K562 (cell line): ENCODE results near the gene RNF44. TPM values are rescaled to one million over a fixed set of nuclear protein-coding genes. Genes with fewer than 3 reads are reported as not detected.
A peak's percentile ranks its signal among the peaks of the same experiment; 100 is the strongest.

ENCODE experiments used
- ARID3A ChIP-seq: IDR thresholded peaks from 2 replicates; pipeline ENCODE4 v1.6.1; 2012; ENCODE audit warnings: low read depth, low read length, improper control_type of control experiment, borderline replicate concordance
- ARID4B ChIP-seq: sonication (generic); formaldehyde crosslinking; IDR thresholded peaks from 2 replicates; pipeline ENCODE4 v1.8.0; 2022; ENCODE audit warnings: mild to moderate bottlenecking, missing genetic modification reagents
- CREB3 ChIP-seq: fragments of 450-650 bp; conservative IDR thresholded peaks from 2 replicates; pipeline ENCODE4 v1.6.1; 2016; ENCODE audit warnings: missing genetic modification characterization, low read depth, mild to moderate bottlenecking, missing compliant biosample characterization, moderate library complexity
- FIP1L1 ChIP-seq: fragments of 200-400 bp; formaldehyde crosslinking; IDR thresholded peaks from 2 replicates; pipeline ENCODE4 v1.6.1; 2018; ENCODE audit warnings: mild to moderate bottlenecking, low read depth, low read length; ENCODE audit not compliant: poor library complexity, severe bottlenecking
- GATAD2B ChIP-seq: fragments of 450-650 bp; IDR thresholded peaks from 2 replicates; pipeline ENCODE4 v1.6.1; 2017; ENCODE audit warnings: mild to moderate bottlenecking, borderline replicate concordance
- KDM2B ChIP-seq: fragments of 250-450 bp; sonication (Bioruptor Pico); IDR thresholded peaks from 2 replicates; pipeline ENCODE4 v1.8.0; 2021; ENCODE audit warnings: mild to moderate bottlenecking, moderate library complexity
- L3MBTL2 ChIP-seq: fragments of 450-650 bp; IDR thresholded peaks from 2 replicates; pipeline ENCODE4 v1.6.1; 2016; ENCODE audit warnings: mild to moderate bottlenecking, moderate library complexity
- MAZ ChIP-seq, 2 experiments: fragments of 450-650 bp in 1 of 2; sonication (generic) in 1 of 2; formaldehyde crosslinking; IDR thresholded peaks in 1 of 2; conservative IDR thresholded peaks in 1 of 2; 2 replicates each; pipeline versions ENCODE4 v1.4.0 to v1.5.0; 2020; ENCODE audit warnings: mild to moderate bottlenecking in 1 of 2, missing genetic modification reagents in 1 of 2
- NRF1 ChIP-seq, 2 experiments: fragments of 450-650 bp; IDR thresholded peaks in 1 of 2; conservative IDR thresholded peaks in 1 of 2; 2 replicates each; pipeline ENCODE4 v1.6.1; 2014; ENCODE audit warnings: mild to moderate bottlenecking in 2 of 2
- TGIF2 ChIP-seq: sonication (generic); formaldehyde crosslinking; IDR thresholded peaks from 2 replicates; pipeline ENCODE4 v1.8.1; 2022; ENCODE audit warnings: mild to moderate bottlenecking, missing genetic modification reagents, moderate library complexity
- YY1 ChIP-seq, 3 experiments: IDR thresholded peaks; 2 replicates each; pipeline ENCODE4 v1.6.1; 2011; ENCODE audit warnings: low read length in 2 of 3, mild to moderate bottlenecking in 2 of 3, moderate library complexity in 2 of 3, borderline replicate concordance in 1 of 3, control low read depth in 1 of 3, low read depth in 1 of 3; ENCODE audit not compliant: insufficient read depth in 3 of 3, insufficient replicate concordance in 2 of 3, control insufficient read depth in 1 of 3, insufficient read length in 1 of 3; ENCODE audit errors: extremely low read depth in 1 of 3
- ZNF282 ChIP-seq: sonication (generic); formaldehyde crosslinking; IDR thresholded peaks from 2 replicates; pipeline ENCODE4 v1.8.1; 2023; ENCODE audit warnings: missing genetic modification reagents
- ZNF668 ChIP-seq: fragments of 250-450 bp; sonication (Bioruptor Pico); IDR thresholded peaks from 2 replicates; pipeline ENCODE4 v1.8.0; 2022; ENCODE audit warnings: mild to moderate bottlenecking, inconsistent platforms
- polyA plus RNA-seq, 8 experiments: library from polyadenylated mRNA; depleted of rRNA in 4 of 8; stranded (reverse) in 5 of 8; unstranded in 3 of 8; fragments of >200 nt; fragmentation: Nextera tagmentation in 2 of 8; fragmentation: Illumina TruSeq in 1 of 8; extraction: Ambion mirVana in 2 of 8; extraction: Trizol in 1 of 8; gene quantifications; 2 replicates each; pipeline versions ENCODE4 v1.2.1 to v1.2.3, GENCODE V29; 2011 to 2014; ENCODE audit warnings: inconsistent platforms in 1 of 8, missing spikeins in 1 of 8
- total RNA-seq, 7 experiments: library from RNA; depleted of rRNA in 6 of 7; stranded (reverse); fragments of >200 nt in 6 of 7; fragmentation: Illumina TruSeq in 2 of 7; extraction: Trizol in 2 of 7; gene quantifications; 2 replicates each; pipeline versions ENCODE4 v1.2.1 to v1.2.3, GENCODE V29; 2011 to 2021; ENCODE audit warnings: low replicate concordance in 1 of 7
- TF ChIP-seq, protein P1 (sequence below), 2 experiments: IDR thresholded peaks in 1 of 2; conservative IDR thresholded peaks in 1 of 2; 2 replicates each; pipeline ENCODE4 v1.6.1; 2016; ENCODE audit warnings: low read depth in 2 of 2, mild to moderate bottlenecking in 1 of 2, missing compliant biosample characterization in 1 of 2, missing genetic modification characterization in 1 of 2, moderate library complexity in 1 of 2

Gene RNF44
- total and polyA plus RNA-seq, 9 of the 15 experiments (the other 6 are each of a cell fraction or from before 2014, with no cell fraction given) = 1.6 to 82.6 (median 7.4) TPM

DNA sequence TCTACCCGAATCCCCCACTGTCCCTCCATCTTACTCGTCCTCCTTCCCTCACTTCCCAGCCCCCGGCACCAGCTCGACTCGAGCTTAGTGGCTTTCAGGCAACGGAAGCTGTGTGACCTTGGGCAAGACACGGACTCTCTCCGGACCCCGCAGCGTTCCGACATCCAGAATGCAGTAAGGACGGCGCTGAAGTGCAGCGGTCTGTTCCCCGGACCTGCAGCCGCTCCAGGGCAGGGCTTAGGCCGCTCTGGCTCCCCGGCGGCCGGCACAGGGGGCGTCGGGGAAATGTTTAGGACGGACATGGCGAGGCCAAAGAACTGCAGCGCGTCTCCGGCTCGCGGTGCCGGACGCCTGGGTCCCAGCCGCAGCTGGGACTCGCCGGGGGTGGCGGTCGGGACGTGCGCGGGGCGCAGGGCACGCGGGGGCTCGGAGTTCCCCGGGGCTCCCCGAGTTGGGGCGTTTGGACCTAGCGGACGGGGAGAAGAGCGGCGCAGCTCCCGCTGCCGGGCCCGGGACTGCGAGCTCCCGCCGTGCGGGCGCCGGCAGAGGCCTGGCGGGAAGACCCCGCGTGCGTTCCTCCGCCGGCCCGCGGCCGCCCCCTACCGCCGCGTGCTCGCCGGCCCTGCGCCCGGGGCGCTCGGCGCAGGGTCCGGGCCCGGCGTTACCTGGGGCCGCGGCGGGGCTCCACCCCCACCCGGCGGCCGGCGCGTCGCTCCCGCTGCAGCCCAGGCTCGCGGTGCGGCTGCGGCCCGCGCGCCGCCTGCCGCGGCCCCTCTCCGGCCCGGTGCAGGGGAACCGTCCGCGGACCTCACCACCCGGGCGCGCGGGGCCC, 5.6 kb upstream of the RNF44 start (continued):
- TF ChIP-seq ARID4B (CRISPR knock-in tag) (peak; percentile 39), GATAD2B (0 out of 2 replicates have a peak, but pooled peaks have one; percentile 81), ZNF668 (CRISPR knock-in tag) (no peak), L3MBTL2 (0 out of 2 replicates have a peak, but pooled peaks have one; percentile 18), KDM2B (CRISPR knock-in tag) (peak; percentile 43; the same call in 1 of the 2 replicates), NRF1 (conservative IDR thresholded peaks at IDR 0.05 in 1 of 2, IDR thresholded peaks at IDR 0.05 in 1 of 2) (no peak), ZNF282 (CRISPR knock-in tag) (no peak), YY1 (IDR thresholded peaks at IDR 0.05; ENCODE audit: borderline replicate concordance in 1 of 3, control insufficient read depth in 1 of 3, extremely low read depth in 1 of 3, insufficient read depth in 3 of 3, insufficient read length in 1 of 3, insufficient replicate concordance in 2 of 3, low read depth in 1 of 3, low read length in 2 of 3) (peak in 1 of 3 experiments; percentile 17), TGIF2 (CRISPR knock-in tag) (no peak), MAZ (CRISPR knock-in tag; conservative IDR thresholded peaks at IDR 0.05 in 1 of 2, IDR thresholded peaks at IDR 0.05 in 1 of 2) (peak in 1 of 2 experiments; percentile 11; a peak in 2 of 4 replicates), ARID3A (no peak), FIP1L1 (peak; percentile 33), CREB3 (tag) (no peak)
- TF ChIP-seq, protein P1, sequence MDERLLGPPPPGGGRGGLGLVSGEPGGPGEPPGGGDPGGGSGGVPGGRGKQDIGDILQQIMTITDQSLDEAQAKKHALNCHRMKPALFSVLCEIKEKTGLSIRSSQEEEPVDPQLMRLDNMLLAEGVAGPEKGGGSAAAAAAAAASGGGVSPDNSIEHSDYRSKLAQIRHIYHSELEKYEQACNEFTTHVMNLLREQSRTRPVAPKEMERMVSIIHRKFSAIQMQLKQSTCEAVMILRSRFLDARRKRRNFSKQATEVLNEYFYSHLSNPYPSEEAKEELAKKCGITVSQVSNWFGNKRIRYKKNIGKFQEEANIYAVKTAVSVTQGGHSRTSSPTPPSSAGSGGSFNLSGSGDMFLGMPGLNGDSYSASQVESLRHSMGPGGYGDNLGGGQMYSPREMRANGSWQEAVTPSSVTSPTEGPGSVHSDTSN (CRISPR knock-in tag; IDR thresholded peaks at IDR 0.05; ENCODE audit: low read depth) = no peak
- TF ChIP-seq, protein P1 (tag; conservative IDR thresholded peaks at IDR 0.05; ENCODE audit: low read depth) = no peak
